AG10803 (cell line): ENCODE results near the gene ZBTB25.

Source experiments
- DNase-seq: peaks from one replicate; pipeline ENCODE4 v3.0.0; 2010; ENCODE audit warnings: low read depth
- H3K4me3 ChIP-seq: 2 replicates; pipeline ENCODE4 v1.5.1; 2011; ENCODE audit warnings: mild to moderate bottlenecking, low read length, control low read depth
- TF ChIP-seq, protein P1 (sequence below): conservative IDR thresholded peaks from 2 replicates; pipeline ENCODE4 v1.5.1; 2011; ENCODE audit warnings: mild to moderate bottlenecking, low read length, control low read depth, inconsistent platforms

Gene ZBTB25

DNA sequence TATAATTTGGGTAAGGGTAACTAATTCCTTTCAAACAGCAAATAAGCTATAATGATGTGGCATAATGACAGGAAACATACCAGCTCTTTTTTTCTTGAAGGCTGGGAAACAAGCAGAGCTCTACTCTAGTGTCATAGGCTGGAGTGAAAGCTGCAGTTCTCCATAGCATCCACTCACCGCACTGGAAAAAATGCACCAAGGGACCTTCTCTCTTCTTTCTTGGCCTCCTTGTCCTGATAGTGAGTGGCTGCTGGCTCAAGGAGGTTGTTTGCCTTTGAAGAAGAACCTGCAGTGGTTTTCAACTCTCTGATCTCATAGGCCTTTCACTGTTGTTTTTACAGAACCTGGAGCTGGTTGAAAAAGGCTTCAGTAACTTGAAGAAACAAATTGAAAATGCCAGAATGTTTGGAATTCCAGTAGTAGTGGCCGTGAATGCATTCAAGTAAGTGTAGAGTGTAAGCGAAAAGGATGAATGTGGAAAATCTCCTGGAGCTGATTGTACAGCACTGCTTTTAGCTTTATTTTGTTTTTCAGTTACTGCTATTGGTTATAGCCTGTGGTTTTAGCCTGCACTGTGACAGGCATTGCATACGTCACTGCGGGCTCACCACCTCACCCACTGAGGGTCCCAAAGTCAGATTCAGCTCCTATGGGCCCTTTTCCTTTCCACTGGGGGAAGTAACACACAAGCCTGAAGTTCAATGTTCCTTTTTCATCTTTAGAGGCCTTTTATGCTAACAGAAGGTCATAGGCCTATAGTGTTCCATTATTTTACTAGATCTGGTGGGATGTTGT is 55.6 kb downstream of the ZBTB25 start:
- DNase-seq, result no peak
- TF ChIP-seq, protein P1, sequence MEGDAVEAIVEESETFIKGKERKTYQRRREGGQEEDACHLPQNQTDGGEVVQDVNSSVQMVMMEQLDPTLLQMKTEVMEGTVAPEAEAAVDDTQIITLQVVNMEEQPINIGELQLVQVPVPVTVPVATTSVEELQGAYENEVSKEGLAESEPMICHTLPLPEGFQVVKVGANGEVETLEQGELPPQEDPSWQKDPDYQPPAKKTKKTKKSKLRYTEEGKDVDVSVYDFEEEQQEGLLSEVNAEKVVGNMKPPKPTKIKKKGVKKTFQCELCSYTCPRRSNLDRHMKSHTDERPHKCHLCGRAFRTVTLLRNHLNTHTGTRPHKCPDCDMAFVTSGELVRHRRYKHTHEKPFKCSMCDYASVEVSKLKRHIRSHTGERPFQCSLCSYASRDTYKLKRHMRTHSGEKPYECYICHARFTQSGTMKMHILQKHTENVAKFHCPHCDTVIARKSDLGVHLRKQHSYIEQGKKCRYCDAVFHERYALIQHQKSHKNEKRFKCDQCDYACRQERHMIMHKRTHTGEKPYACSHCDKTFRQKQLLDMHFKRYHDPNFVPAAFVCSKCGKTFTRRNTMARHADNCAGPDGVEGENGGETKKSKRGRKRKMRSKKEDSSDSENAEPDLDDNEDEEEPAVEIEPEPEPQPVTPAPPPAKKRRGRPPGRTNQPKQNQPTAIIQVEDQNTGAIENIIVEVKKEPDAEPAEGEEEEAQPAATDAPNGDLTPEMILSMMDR, result no peak
- H3K4me3 ChIP-seq, result no peak overlapping the region

DNA sequence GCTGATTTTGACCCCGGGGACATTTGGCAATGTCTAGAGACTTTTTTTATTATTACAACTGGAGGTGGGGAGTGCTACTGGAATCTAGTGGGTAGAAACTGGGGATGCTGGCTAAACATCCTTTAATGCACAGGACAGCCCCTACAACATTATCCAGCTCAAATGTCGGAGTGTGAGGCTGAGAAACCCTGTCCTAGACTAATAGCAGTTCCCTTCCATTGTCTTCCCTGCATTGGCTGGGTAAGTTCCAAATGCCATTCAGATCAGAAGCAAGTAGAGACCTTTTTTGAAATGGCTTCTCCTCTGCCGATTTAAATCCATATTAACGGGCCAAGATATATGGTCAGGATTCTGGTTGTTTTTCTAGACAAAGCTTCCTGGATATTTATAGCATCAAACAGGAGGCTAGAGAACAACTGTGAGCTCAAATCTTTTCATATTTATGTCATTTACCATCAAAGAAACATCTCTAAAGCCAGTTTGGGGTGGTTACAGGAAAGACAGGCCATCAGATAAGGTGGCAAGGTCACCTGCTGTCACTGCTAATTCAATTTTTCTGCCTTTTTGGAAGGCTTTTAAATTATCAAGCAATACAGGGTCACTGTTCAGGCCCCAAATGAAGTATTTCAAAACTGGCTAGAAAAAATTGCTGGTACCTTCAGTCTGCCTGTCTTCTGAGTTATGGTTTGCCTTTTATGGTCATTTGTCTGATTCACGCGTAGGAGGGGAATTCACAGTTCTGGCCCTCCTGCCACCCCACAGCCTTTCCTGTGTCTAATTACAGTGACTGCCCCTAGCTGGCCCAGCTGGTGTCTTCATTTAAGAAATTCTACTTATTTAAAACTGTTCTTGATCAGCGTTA is 58.4 kb downstream of the ZBTB25 start:
- TF ChIP-seq, protein P1, result no peak; the same call in 1 of the 2 replicates
- H3K4me3 ChIP-seq, result no peak overlapping the region
- peak; percentile 67 for DNase-seq

DNA sequence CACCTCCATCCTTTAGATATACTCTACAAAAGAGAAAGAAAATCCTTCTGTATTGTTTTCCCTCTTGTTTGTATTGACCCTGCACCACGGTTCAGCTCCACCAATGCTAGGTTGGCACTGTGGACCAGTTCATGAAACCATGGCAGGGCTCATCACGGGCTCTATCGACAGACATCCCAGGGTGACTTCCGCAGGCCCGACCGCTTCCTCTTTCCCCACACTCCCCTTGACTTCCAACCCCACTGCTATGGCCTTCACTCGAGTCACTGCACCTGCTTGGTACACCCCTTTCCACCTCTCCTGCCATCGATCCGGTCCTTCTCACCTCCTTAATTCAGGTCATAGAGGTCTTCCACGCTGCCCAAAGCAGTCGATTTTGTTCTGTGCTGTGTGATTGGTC is 59.5 kb downstream of the ZBTB25 start:
- no peak for DNase-seq
- TF ChIP-seq, protein P1, result no peak
- H3K4me3 ChIP-seq, result no peak overlapping the region

DNA sequence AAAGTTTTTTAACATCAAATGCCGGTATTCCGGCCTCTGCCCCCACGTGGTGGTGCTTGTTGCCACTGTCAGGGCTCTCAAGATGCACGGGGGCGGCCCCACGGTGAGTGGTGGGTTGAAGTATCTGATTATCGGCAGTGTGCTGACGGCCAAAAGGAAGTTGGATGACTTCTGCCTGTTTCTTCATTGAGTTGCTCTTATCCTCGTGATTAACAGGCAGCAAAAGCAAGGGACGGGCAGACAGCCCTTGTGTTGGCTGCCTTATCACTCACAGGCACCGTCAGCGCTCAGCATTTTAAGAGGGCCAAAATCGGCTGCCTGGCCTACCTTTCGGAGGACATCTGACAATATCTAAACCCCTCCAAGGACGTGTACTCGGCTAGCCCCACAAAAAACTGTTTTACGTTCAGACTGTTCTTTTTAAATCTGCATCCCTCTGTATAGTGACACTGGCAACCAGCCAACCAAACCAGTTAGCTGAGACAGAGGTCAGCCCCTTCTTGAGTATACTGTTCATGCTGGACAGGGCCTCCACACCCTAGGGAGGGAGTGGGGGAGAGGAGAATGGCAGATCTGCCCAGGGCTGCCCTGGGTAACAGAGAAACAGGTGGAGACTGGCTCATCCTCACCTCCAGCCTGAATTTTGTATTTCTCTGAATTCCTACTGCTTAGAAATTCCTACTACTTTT is 61.2 kb downstream of the ZBTB25 start:
- TF ChIP-seq, protein P1, result no peak
- no peak overlapping the region for H3K4me3 ChIP-seq
- DNase-seq, result no peak

DNA sequence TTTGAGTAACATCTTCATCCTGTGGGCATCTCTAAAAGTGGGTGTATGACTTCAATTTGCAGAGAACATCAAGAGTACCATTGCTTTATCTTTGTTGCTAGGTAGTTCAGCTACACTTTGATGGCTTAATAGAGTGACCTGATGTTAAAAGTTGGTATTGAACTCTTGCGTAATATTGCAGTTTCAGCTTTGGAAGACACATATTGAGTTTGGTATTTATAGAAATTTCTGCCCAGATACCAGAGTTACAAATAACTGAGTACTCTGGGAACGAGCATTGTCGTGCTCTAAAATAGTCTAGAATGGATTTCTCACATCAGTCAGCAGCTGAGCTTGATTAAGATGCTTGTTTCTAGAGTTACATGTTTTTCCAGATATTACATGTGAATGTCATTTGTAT is 63.1 kb downstream of the ZBTB25 start:
- TF ChIP-seq, protein P1, result no peak
- H3K4me3 ChIP-seq, result no peak overlapping the region
- peak; percentile 79 for DNase-seq

DNA sequence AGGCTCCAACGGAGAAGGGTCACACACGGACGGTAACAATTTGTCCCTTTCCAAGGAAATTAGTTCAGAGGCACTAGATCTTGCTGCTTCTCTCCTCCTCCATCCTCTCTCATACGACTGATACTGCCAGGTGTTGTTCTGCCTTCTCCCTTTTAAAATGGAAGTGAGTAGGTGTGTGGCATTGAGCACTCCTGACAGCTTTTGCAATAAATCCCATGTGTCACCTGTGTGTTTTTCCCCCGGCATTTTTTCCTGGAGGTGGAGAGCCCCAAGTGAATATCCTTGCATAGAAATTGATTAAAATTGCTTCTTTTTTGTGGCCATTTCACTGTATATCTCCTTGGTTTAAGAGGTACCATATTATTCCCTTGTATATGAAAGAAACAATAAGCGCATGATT is 64.5 kb downstream of the ZBTB25 start:
- DNase-seq, result no peak

More for the DNA sequence above, 64.5 kb downstream of the ZBTB25 start:
- TF ChIP-seq, protein P1, result no peak
- H3K4me3 ChIP-seq, result no peak overlapping the region
